C1 segment of cervical spinal cord (tissue), 14 donors: ENCODE data around the gene COL24A1.

ENCODE experiments used
- DNase-seq, 14 donors: peaks; one replicate each; lab custom pipeline; 2025; lab: John Stamatoyannopoulos, UW

The COL24A1 gene

DNA sequence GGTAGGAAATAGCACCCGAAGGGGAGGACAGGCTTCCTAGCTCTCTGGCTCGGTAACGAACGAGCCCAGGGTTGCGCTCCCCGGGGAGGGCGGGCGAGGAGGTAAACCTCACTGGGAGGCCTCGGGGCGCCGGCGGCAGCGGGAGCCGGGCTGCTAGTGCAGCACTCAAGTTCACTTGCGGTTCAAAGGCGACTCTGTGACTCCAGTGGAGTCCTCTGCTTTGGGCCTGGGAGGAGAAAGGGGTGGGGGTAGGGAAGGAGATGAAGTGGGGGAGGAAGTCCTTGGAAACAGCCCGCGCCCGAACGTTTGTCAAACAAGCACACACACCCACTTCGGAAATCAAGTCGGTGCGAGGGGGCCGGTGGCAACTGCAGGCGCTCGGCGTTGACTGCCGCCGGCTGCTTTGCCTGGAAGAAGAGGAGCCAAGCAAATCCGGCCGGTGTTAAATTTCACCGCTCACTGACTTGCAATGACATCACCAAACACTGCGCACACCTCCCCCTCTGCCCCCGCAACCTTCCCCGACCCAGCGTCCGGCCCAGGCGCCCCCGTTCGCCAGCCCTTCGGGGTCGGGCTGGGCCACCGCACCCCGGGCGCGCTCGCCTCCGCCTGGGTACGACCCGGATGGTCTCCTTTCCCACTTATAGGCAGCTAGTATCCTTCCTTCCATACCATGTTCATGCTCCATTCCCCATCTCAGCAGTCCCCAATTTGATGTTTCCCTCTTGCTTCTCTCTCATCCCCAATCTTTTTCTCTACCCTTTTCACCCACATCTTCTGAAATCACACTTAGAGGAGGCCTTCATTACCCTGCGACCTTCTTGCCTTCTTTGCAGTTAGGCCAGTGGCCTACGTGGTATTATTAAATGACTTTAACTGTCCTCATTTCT lies at the start of gene COL24A1:
Gene COL24A1 (minus strand): TSS at position 207 of the 890 bp plus-strand sequence. CDS start 376 bp downstream, outside the sequence.
- no peak for DNase-seq

DNA sequence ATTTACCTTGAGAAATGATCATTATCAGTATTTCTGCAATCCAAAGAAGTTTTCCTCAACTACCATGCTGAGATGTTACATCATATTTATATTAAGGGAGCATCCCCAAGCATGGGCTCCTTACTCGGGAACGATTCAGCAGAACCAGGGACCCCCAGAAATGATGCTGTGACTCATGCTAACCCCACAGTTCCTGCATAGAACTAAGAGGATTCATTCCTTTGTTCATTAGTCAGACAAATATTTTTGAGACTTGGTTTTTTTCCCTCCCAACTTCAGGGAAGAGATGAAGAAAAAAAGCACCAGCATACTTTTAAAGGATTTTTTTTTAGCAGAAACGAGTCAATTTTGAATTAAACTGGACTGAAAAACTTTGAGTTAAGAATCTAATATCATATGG lies 49.2 kb upstream of the COL24A1 start:
- DNase-seq, result no peak

DNA sequence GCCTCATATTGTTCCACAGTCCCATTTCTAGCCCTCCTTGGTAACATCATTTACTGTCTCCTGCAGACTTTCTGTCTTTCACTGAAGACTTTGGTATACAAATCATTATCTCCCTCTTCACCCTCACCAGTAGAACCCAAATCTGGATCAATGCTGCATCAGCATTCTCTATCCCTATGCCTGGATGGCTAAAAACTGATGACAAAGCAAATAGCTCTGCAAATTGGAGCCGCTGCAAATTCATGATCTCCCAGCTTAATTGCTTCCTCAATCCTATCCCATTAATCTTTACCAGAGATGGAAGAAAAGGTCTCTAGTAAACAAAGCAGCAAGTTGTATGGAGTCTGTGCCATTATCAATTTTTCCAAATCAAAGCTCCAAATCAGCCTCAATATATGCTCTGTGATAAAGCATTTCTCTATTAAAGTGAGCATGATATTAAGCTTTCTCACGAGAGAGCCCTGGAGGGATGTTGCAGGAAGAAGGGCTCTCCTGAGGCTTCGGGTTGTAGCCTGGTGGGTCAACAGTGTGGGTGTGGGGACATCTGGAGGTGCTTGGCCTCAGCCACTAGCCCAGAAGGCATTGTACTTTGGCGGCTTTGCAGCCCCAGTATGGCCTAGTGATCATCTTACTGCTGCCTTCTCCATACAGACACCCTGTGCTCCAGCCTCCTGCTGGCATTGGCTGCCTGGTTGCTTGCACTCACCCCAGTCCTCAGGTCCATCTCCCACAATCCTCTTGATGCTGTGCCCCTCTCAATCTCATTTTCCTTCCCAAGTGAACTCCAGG lies 46.2 kb upstream of the COL24A1 start:
- DNase-seq, result no peak

DNA sequence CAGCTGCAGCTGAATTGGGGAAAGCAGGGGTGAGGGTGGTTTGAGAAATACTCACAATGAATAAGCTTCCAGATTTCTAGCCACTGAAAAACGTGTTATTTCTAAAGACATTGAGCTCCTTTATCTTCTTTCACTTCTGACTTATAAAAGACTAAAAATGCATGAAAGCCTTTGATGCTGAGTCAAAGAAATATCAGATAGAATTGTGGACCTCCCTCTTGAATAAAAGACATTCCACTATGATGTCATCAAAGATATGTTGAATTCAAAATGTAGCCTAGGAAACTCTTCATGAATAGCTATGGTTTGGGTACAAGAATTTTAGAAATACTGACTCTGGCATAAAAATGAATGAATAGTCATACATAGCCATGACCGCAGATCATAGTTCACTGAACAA lies 44.7 kb upstream of the COL24A1 start:
- DNase-seq, result no peak

DNA sequence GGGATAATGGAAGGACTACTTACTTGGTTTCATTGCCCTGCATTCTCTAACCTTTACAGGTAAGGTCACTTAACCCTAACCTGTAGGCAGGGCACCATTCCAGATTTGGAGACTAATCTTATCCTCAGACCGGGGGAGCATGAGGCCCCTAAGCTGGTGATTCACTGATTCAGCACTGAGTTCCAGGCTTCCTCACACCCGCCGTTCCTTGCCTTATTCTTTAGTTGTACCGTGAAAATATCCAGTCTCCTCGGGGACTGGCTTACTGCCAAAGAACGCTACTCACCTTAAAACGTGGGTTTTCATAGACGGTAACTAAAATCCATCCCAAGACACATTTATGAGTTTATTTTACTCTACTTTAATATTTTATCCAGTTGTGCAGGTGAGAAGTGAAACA lies 44.3 kb upstream of the COL24A1 start:
- no peak for DNase-seq

DNA sequence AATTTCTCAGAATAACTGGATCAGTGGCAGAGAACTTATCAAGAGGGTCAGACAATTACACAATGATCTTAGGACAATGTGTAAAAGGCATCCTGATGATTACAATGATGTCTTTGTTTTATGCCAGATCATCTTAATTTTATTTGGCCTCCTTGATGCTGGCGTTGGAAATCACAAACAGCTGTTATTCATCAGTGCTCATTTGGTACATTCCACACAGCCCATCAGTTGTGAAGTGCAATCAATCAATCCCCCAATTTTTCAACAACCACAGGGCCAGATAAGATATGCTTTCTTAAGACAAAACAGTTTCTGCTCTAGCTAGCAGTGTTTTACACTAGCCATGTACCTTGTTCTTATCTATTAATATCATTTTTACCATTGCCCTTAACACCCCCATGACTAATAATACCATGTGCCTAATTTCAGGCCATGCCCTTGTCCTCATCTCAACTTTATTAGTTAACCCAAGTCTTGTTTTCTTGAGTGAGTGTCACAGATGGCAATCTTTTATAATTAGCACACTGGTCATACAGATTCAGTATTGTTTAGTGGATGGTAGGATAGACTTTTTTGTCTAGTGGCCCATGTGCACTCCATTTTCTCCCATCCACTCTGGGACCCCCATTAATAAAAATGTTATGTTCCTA lies 40.8 kb upstream of the COL24A1 start:
- DNase-seq, result no peak

DNA sequence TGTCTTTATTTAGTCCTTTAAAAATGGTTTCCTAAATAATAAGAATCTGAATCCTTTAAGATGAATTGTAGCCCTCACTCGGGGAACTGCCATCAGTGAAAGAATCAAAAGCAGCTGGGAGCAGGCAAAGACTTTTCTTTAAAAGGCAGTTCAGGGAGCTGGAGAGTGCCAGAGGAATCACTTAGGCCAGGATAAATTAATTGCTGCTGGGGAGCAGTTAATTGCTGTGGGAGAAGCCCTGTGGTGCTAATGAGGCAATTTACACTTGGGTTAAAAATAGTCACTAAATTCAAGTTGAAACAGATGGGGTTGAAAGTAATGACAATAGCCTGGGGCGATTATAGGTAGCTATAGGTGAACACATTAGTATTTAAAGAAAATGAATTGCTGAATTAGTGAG lies 38.7 kb upstream of the COL24A1 start:
- no peak for DNase-seq

DNA sequence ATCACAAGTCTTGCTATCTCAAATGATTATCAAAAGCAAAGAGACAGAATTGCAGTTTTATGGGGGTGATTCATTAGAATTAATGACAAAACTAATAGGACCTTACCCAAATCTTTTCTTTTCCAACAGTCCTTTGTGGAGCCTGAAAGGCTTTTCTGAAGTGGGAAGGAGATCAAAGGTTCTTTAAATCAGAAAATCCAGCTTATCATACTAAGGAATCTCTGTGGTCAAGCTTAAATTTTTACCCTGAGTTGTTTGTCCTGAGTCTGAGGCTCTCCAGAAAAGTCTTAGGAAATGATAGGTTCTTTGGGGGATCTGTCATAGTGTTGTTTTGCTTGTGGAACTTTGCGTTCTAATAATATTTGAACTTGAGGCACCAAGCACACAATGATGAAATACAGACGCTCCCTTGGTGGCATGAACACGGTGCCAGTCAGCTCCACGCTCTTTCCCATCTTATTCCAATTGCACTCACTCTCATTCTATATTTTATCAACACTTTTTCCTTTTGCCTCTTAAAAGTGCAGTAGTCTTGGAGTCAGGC lies 38.0 kb upstream of the COL24A1 start:
- DNase-seq, result no peak

DNA sequence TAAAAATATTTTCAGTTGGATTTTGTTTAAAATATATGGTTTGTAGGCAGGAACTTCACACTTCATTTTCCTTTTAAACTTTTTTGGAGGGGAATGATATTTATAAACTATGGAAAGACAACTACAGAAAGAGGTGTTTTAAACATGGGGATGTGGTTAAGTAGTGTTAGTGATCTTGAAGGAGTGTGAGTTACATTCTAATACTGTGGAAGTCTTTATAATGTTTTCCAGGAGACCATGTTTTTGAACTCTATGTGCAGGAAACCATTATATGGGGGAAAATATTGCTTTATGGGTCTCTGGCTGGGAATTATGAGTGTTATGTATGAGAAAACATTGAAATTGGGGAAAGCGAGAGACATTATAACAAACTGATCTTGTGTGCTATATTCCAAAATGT lies 35.8 kb upstream of the COL24A1 start:
- DNase-seq, result no peak

DNA sequence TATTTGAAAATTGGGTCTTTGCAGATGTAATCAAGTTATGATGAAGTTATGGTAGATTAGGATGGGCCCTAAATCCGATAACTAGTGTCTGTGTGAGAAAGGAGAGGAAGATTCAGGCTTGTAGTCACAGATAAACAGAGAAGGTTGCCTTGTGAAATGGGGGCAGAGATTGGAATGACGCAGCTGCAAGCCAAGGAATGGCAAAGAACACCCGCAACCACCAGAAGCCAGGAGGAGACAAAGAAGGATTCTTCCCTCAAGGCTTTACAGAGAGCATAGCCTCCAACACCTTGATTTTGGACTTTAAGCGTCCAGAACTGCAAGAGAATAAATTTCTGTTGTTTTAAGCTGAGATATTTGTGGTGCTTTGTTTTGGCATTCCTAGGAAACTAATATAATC lies 35.4 kb upstream of the COL24A1 start:
- DNase-seq, result no peak

DNA sequence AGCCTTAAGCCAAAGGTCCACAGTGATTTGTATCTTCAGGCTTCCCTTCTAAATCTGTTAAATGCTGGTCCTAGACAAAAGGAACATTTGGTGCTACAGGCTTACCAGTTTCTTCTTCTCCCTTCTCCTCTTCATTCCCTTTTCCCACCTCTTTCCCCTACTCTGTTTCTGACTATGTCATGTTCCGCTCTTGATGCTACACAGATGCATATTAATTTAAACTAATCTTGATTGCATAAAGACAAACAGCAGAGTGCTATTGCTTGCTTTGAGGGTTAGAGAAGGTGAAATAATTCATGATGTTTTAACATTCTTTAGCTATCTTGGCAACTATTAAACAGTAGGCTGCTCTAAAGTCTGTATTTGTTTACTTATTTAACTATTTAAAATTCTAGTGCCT lies 34.3 kb upstream of the COL24A1 start:
- no peak for DNase-seq

DNA sequence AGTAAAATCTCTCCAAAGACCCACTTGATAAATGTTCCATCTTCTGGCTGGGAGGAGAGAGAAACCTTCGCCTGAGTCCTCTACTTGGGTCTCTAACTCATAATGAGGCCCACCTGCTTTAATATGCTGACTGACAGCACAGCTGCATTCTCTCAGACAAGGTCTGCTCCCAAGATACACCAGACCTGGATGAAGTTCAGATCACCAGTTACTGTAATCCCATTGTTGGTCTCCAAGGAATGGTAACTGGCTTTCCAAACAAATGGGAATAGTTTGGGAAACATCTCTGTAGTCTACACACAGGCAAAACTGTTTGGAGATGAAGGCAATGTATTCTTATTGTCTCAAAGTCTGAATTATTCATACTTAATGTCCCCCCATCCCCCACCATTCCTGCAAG lies 27.9 kb upstream of the COL24A1 start:
- DNase-seq, result no peak

DNA sequence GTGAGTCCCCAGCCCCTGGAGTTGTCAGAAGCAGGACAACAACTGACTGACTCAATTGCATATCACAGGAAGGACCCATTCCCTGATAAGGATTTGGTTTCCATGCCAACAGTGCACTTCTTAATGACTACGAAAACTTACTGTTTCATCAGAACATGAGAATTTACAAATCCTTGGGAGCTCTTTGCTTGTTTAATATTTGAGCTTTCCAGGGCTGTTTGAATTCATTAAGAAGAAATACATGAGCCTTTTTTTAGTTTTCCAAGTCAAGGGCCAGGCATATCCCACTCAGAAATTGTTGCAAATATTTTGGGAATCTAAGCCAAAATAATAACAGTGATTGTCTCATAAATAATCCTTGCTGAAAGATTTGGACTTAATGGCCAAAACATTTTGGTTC lies 27.2 kb upstream of the COL24A1 start:
- DNase-seq, result no peak

DNA sequence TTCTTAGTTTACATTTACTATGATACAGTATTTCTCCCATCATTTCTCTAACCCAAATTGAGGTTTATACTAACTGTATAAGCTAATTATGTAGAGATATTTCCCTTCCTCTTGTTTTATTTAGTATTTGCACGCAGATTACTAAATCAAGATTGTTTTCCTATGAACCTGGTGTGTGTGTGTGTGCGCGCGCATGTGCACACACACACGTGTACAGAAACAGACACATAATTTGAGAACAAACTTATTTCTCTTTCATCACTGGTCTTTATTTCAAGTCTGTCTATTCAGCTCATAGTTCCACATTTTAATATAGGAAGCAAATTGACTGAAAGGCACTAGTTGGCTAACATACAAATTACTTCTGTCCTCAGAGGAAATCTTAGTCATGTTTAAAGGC lies 19.7 kb upstream of the COL24A1 start:
- no peak for DNase-seq

DNA sequence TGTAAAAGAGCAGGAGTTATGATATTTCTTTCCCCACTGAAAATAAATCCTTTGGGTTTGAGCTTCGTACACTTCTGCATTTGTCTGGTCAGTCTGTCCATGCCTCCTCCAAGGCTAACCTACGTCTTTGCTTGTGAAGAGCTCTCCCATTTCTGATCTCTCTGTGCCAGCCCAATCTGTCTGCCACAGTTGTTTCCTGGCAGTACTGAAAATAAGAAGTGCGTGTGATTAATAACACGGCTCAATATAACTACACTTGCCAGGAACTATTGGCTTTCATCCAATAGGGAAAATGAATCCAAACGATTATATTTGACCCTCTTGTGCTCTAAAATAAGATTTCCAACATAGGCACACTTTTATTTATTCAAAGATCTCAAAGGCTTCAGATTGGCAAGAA lies 19.2 kb upstream of the COL24A1 start:
- DNase-seq, result no peak

DNA sequence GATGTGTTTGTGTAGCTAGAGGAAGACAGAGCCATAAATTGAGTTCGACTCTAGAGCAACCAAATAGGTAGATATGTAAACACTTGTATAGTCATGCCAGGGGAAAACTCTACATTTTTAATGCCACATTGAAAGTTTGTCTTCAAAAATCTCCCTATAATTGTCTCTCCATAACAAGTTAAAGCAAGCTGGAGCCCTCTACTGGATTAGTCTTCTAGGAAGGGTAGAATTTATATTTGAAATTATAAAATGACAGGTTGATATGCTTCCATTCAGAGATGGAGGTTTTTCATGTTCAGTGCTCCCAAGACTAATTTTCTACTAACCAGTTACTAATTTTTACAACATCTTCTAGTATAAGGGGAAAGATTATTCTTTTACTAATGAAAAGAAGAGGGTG lies 13.1 kb upstream of the COL24A1 start:
- no peak for DNase-seq

DNA sequence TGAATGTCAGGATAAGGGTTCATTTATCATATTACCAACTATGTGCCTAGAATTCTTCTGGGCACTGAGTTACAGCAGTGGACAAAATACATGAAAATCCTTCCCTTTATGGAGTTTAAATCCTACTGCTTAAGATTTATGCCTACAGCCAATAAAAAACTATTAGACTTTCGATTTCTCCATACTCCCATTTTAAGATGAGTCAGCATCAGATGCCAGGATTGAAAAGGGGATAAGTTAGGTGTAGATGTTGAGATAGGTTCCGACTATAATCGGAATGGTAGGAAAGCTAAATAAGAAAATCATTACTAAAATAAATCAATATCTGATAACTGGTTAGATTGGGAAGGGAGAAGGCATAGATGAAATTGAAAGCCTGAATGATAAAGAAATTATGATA lies 3.2 kb upstream of the COL24A1 start:
- DNase-seq, result no peak

DNA sequence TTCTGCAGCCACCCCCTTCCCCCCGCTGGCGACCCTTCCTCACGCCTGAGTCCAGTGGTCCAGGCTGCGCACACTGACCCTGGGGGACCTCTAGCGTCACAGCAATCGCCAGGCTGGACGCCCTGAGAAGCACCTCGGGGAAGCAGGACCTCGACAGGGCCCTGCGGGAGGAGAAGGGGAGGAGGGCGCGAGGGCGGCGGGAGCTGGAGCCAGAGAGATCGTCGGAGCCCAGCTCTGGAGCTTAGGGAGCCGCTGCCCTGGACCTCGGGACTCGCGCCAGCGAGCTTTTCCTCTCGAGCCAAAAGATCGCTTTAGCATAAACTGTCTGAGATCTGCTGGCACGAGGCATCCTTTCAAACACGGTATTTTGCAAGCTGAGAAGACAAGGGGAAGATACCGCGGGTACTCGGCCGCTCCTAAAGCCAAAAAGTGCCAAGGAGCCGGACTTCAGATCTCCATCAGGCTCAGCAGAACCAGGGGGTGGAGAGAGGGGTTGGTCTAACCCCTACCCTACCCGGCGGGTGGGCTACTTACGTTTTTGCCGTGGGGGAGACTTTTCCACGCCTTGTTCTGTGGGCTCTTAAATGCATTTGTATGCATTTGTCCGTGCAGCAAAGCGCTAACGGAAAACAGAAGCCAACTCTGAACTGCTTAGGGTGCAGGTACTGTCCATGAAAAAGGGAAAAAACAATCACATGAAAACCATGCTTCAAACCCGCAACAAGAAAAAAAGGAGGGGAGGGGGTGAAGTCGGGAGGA lies 586 bp downstream of the COL24A1 start:
- DNase-seq, result no peak

DNA sequence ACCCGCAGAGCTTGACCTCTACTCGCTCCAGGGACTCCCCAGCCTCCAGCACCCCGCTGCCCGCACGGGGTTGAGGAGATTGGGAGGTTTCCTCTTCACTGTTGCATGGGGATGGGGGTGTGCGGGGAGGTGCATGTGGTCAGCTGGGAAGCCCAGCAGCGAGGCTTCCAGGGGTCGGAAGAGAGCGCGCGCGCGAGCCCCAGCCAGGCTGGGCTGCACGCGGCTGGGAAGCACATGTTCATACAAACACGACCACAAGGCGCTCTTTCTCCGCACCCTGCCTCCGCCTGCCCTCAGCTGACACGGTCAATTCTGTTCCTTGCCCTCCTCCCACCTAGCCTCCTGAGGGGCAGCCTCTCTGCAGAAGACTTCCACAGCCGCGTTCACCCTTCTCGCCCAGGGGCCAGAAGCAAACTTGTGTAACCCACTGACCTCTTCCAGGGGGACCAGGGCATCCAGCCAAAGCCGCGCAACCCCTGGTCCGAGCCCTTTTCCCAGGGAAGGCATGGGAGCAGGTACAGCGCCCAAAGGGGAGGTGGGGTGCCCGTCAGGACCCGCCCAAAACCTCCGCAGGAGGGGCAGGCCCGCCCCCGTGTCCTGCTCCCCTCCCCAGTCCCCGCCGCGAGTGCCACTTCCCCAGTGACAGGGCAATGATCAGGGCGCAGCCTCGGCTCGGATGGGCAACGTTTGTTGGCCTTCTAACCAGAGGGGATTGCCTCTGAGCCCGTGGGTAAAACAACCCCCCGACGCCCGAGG lies 1.3 kb downstream of the COL24A1 start:
- DNase-seq, result no peak

DNA sequence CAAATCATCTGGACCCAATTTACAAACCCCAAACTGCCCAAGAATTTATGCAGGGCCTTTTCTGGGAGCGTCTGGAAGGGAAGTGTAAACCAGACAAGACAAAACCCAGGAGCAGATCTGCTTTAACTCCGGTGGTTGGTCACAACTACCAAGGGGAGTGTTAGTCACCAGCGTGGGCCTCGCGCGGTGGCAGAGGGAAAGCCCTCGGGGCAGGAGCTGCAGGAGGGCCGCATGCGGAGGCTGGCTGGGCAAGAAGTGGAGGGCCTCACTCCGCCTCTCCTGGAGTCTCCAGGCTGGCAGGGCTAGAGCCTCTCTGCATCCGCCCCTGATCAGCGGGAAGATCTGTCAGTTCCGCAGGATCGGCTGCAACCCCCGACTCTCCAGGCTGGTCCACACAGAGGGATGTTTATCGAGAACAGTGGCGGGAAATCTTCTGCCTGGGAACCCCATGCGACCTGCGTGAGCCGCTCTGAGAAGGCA lies 2.0 kb downstream of the COL24A1 start:
- DNase-seq, result no peak

DNA sequence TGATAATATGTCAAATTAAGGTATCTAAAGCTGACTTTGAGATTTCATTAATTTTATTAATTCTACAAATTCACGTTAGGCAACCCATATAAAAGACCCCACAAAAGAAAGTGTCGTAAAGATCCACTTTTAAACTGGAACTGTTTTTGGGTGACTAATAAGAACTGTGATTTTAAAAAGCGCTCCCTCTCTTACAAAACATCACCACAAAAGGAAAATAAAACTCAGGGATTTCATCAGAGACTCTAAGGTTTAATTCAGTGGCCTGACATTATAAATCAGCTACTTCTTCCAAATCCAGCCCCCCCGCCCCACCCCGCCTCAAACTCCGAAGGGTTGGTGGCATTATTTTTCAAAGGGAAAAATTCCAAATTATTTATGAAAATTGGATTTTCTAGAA lies 2.7 kb downstream of the COL24A1 start:
- no peak for DNase-seq
